PC-9 (cell line): ENCODE measurements around the gene RUFY3.

Source experiments
- CTCF ChIP-seq: fragments of 200-600 bp; sonication (generic); conservative IDR thresholded peaks from 2 replicates; pipeline ENCODE4 v1.6.1; 2017; ENCODE audit warnings: mixed run types, antibody characterized with exemption, mild to moderate bottlenecking, moderate library complexity
- EZH2 ChIP-seq: fragments of 200-600 bp; sonication (generic); IDR thresholded peaks from 2 replicates; pipeline ENCODE4 v1.8.0; 2017; ENCODE audit warnings: antibody characterized with exemption, low read depth

- no peak for TF ChIP-seq CTCF
- no peak for TF ChIP-seq EZH2
Observed at GRCh38 chr4:70829492-70829891, 107.7 kb downstream of the RUFY3 start.
